Endothelial cell of umbilical vein (primary cell): ENCODE results near the gene NCSTN. TPM values are rescaled to one million over a fixed set of nuclear protein-coding genes. Genes with fewer than 3 reads are reported as not detected.
A peak's percentile ranks its signal among the peaks of the same experiment; 100 is the strongest.

ENCODE experiments used
- BruUV-seq: library from RNA; stranded (reverse); fragments of 400-500 nt; replicated peaks from 2 replicates; lab custom pipeline; 2021; lab: Mats Ljungman, UMichigan
- CTCF ChIA-PET: fragments of 300-600, 350-600 bp; sonication (Branson Sonifier 250); formaldehyde crosslinking; loops from one replicate; lab custom pipeline; 2021; ENCODE audit warnings: antibody characterized with exemption, inconsistent platforms; lab: Charles Lee
- POLR2A ChIA-PET: fragments of 300-600, 350-600 bp; sonication (Branson Sonifier 250); formaldehyde crosslinking; loops from one replicate; lab custom pipeline; 2021; ENCODE audit warnings: antibody characterized with exemption, inconsistent platforms; lab: Charles Lee
- DNase-seq: peaks from one replicate; pipeline ENCODE4 v3.0.0-alpha.2; 2011; ENCODE audit warnings: low read depth, low spot score
- FAIRE-seq: peaks from 2 replicates; lab custom pipeline; 2011; peaks lifted over from hg19 to GRCh38; lab: Jason Lieb, UNC
- H2AFZ ChIP-seq: 2 replicates; pipeline ENCODE4 v1.6.0; 2012; ENCODE audit warnings: low read depth, low read length, control low read depth, inconsistent platforms
- H3K27ac ChIP-seq: 2 replicates; pipeline ENCODE4 v1.5.1; 2011; ENCODE audit warnings: low read depth, mild to moderate bottlenecking, control low read depth, low read length, moderate library complexity; ENCODE audit not compliant: insufficient read depth
- H3K27me3 ChIP-seq, 2 experiments: 2 replicates each; pipeline versions ENCODE4 v1.6.0 to v1.6.1; 2011; ENCODE audit warnings: low read length in 2 of 2, mixed read lengths in 1 of 2; ENCODE audit not compliant: control insufficient read depth in 2 of 2, insufficient read depth in 2 of 2
- H3K36me3 ChIP-seq, 2 experiments: 2 replicates in 1 of 2; 3 replicates in 1 of 2; pipeline ENCODE4 v1.5.1; 2011; ENCODE audit warnings: low read length in 2 of 2, mild to moderate bottlenecking in 1 of 2, moderate library complexity in 1 of 2; ENCODE audit not compliant: control insufficient read depth in 2 of 2, insufficient read depth in 2 of 2; ENCODE audit errors: extremely low read depth in 1 of 2
- H3K4me1 ChIP-seq: 3 replicates; pipeline ENCODE4 v1.5.1; 2011; ENCODE audit warnings: mild to moderate bottlenecking, low read length; ENCODE audit not compliant: control insufficient read depth, insufficient read depth; ENCODE audit errors: extremely low read depth
- H3K4me2 ChIP-seq: 2 replicates; pipeline ENCODE4 v1.6.1; 2011; ENCODE audit warnings: low read length, control low read depth, mixed read lengths; ENCODE audit not compliant: insufficient read depth
- H3K4me3 ChIP-seq, 3 experiments: fragments of 200-600 bp in 1 of 3; sonication (generic), shearing (Covaris generic) in 1 of 3; replicated peaks in 1 of 3; 2 replicates each; pipeline ENCODE4 v1.5.1; 2011 to 2016; ENCODE audit warnings: control low read depth in 3 of 3, low read length in 3 of 3, mild to moderate bottlenecking in 2 of 3, inconsistent platforms in 1 of 3, low read depth in 1 of 3, moderate library complexity in 1 of 3; ENCODE audit not compliant: insufficient read depth in 1 of 3
- H3K79me2 ChIP-seq: 2 replicates; pipeline ENCODE4 v1.6.0; 2012; ENCODE audit warnings: low read length, inconsistent platforms; ENCODE audit not compliant: control insufficient read depth, insufficient read depth
- H3K9ac ChIP-seq: replicated peaks from 2 replicates; pipeline ENCODE3; 2011; ENCODE audit warnings: low read length, control low read depth; ENCODE audit not compliant: insufficient read depth; ENCODE audit errors: extremely low read depth
- H3K9me1 ChIP-seq: replicated peaks from 3 replicates; pipeline ENCODE4 v1.6.0; 2011; ENCODE audit warnings: mild to moderate bottlenecking, low read length; ENCODE audit not compliant: control insufficient read depth, insufficient read depth; ENCODE audit errors: extremely low read depth
- H3K9me3 ChIP-seq: replicated peaks from 2 replicates; pipeline ENCODE4 v1.5.1; 2012; ENCODE audit warnings: low read length, inconsistent platforms; ENCODE audit not compliant: control insufficient read depth, insufficient read depth
- H4K20me1 ChIP-seq: replicated peaks from 2 replicates; pipeline ENCODE3; 2011; ENCODE audit warnings: mild to moderate bottlenecking, low read length; ENCODE audit not compliant: control insufficient read depth, insufficient read depth; ENCODE audit errors: extremely low read depth
- CTCF ChIP-seq, 2 donors: IDR thresholded peaks; 1 replicate in 1 of 2; 2 replicates in 1 of 2; pipeline ENCODE4 v1.5.1; 2011; ENCODE audit warnings: low read length in 2 of 2, mild to moderate bottlenecking in 2 of 2, moderate library complexity in 2 of 2, control low read depth in 1 of 2, inconsistent platforms in 1 of 2, low read depth in 1 of 2; ENCODE audit not compliant: insufficient read depth in 1 of 2; ENCODE audit errors: extremely low read depth in 1 of 2
- EZH2 ChIP-seq: IDR thresholded peaks from 2 replicates; pipeline ENCODE4 v1.6.1; 2012; ENCODE audit warnings: borderline replicate concordance, low read depth, mild to moderate bottlenecking, moderate library complexity, low read length, inconsistent platforms; ENCODE audit not compliant: severe bottlenecking
- FOS ChIP-seq: IDR thresholded peaks from 2 replicates; pipeline ENCODE4 v1.6.1; 2011; ENCODE audit warnings: mild to moderate bottlenecking, low read length, moderate library complexity, borderline replicate concordance; ENCODE audit not compliant: insufficient read depth
- GATA2 ChIP-seq: IDR thresholded peaks from 2 replicates; pipeline ENCODE4 v1.7.0; 2011; ENCODE audit warnings: low read depth, mild to moderate bottlenecking, moderate library complexity, mixed read lengths, low read length; ENCODE audit not compliant: insufficient read length, insufficient read depth
- JUN ChIP-seq: IDR thresholded peaks from 2 replicates; pipeline ENCODE4 v1.6.1; 2011; ENCODE audit warnings: borderline replicate concordance, low read depth; ENCODE audit not compliant: insufficient read length, insufficient read depth
- MAX ChIP-seq: IDR thresholded peaks from 2 replicates; pipeline ENCODE4 v1.6.1; 2011; ENCODE audit not compliant: insufficient read depth, insufficient read length
- MYC ChIP-seq: IDR thresholded peaks from one replicate; pipeline ENCODE4 v1.6.1; 2011; ENCODE audit warnings: mild to moderate bottlenecking, low read depth, low read length
- POLR2A ChIP-seq: IDR thresholded peaks from 2 replicates; pipeline ENCODE4 v1.6.1; 2012; ENCODE audit warnings: low read depth, mild to moderate bottlenecking, control low read depth, low read length
- POLR2AphosphoS5 ChIP-seq: IDR thresholded peaks from 2 replicates; pipeline ENCODE4 v1.6.1; 2012; ENCODE audit warnings: low read depth, mild to moderate bottlenecking, control low read depth, low read length, moderate library complexity; ENCODE audit not compliant: insufficient read depth
- dilution Hi-C: fragments of 300-500 bp; cut with MboI; formaldehyde crosslinking; loops from one replicate; pipeline ENCODE4 v1.15.0; 2019; ENCODE audit warnings: low sequenced_read_pairs; ENCODE audit not compliant: extremely low pct_ligation_motif_present
- intact Hi-C: fragments of 100-400 bp; cut with micrococcal nuclease; formaldehyde crosslinking; loops from one replicate; pipeline ENCODE4 v1.10.0; 2022
- polyA plus RNA-seq, 4 experiments: library from polyadenylated mRNA; depleted of rRNA in 3 of 4; stranded (reverse) in 3 of 4; unstranded in 1 of 4; fragments of >200 nt; gene quantifications; 2 replicates each; pipeline versions ENCODE4 v1.2.1 to v1.2.3, GENCODE V29; 2011 to 2012; ENCODE audit warnings: missing spikeins in 1 of 4
- total RNA-seq: library from RNA; stranded (reverse); gene quantifications from 2 replicates; pipeline ENCODE4 v1.2.3, GENCODE V29; 2021

The NCSTN gene
- total and polyA plus RNA-seq, 2 donors (not counting 3 experiments of a cell fraction or from before 2014, with no cell fraction given), result 92.5 to 199 TPM

GRCh38 chr1:160402001-160402795 is 59.0 kb downstream of the NCSTN start:
- H3K4me1 ChIP-seq, result peaks cover 13% of the 10 kb centered on the region
- no TSS peak for BruUV-seq
- no peak overlapping the region for H3K27ac ChIP-seq
- ChIA-PET CTCF (interaction anchor here (0.8 to 0.9 kb wide), 2 partner anchors 10 to 14 kb away, joined by 3 read pairs; no protein-coding TSS in a partner anchor), POLR2A (no interaction called here)
- no peaks in the 10 kb centered on the region for H3K79me2 ChIP-seq
- H3K4me2 ChIP-seq, result no peak overlapping the region
- DNase-seq, result no peak
- no peaks in the 10 kb centered on the region for H3K9me3 ChIP-seq
- H3K9me1 ChIP-seq, result no peaks in the 10 kb centered on the region
- no peaks in the 10 kb centered on the region for H4K20me1 ChIP-seq
- dilution Hi-C loops (no loop called here), intact Hi-C loops (no loop called here)
- peaks cover 78 to 88% of the 10 kb centered on the region in 2 experiments for H3K27me3 ChIP-seq
- H3K36me3 ChIP-seq, result no peaks in the 10 kb centered on the region
- FAIRE-seq, result no peak
- no peak overlapping the region for H3K9ac ChIP-seq
- H2AFZ ChIP-seq, result no peak overlapping the region
- no peak for TF ChIP-seq GATA2
- TF ChIP-seq MYC, result no peak
- TF ChIP-seq CTCF (IDR thresholded peaks at IDR 0.05; ENCODE audit: extremely low read depth in 1 of 2, insufficient read depth in 1 of 2, low read depth in 1 of 2, low read length in 2 of 2), result no peak
- TF ChIP-seq MAX, result no peak
- TF ChIP-seq FOS, result no peak
- TF ChIP-seq JUN, result no peak
- TF ChIP-seq POLR2A, result no peak
- TF ChIP-seq POLR2AphosphoS5, result no peak
- peak; percentile 31 for TF ChIP-seq EZH2
- no peak overlapping the region for H3K4me3 ChIP-seq
